Renal cortex interstitium (tissue), 15 donors: ENCODE measurements around the gene MEGF8. TPM values are rescaled to one million over a fixed set of nuclear protein-coding genes. Genes with fewer than 3 reads are reported as not detected.

Experiments
- DNase-seq, 11 donors: peaks; one replicate each; pipeline ENCODE4 v3.0.0-alpha.2; 2013; ENCODE audit warnings: low read depth in 9 of 11, low spot score in 4 of 11; ENCODE audit errors: extremely low read depth in 1 of 11
- long read RNA-seq, 16 experiments: transcript quantifications; one replicate each; lab custom pipeline, GENCODE V29; 2026
- polyA plus RNA-seq, 3 donors: library from polyadenylated mRNA; unstranded; fragments of 120-200 nt; gene quantifications; one replicate each; pipeline ENCODE4 v1.2.1, GENCODE V29; 2013; ENCODE audit not compliant: insufficient read length in 3 of 3

The MEGF8 gene, protein sequence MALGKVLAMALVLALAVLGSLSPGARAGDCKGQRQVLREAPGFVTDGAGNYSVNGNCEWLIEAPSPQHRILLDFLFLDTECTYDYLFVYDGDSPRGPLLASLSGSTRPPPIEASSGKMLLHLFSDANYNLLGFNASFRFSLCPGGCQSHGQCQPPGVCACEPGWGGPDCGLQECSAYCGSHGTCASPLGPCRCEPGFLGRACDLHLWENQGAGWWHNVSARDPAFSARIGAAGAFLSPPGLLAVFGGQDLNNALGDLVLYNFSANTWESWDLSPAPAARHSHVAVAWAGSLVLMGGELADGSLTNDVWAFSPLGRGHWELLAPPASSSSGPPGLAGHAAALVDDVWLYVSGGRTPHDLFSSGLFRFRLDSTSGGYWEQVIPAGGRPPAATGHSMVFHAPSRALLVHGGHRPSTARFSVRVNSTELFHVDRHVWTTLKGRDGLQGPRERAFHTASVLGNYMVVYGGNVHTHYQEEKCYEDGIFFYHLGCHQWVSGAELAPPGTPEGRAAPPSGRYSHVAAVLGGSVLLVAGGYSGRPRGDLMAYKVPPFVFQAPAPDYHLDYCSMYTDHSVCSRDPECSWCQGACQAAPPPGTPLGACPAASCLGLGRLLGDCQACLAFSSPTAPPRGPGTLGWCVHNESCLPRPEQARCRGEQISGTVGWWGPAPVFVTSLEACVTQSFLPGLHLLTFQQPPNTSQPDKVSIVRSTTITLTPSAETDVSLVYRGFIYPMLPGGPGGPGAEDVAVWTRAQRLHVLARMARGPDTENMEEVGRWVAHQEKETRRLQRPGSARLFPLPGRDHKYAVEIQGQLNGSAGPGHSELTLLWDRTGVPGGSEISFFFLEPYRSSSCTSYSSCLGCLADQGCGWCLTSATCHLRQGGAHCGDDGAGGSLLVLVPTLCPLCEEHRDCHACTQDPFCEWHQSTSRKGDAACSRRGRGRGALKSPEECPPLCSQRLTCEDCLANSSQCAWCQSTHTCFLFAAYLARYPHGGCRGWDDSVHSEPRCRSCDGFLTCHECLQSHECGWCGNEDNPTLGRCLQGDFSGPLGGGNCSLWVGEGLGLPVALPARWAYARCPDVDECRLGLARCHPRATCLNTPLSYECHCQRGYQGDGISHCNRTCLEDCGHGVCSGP (N-terminal part only)
- 10 to 100 TPM; 36.5 to 49.2 (median 47.5) TPM for polyA plus RNA-seq
- long read RNA-seq, donor 1 = 0 reads
- long read RNA-seq, donor 2 = 0 reads
- long read RNA-seq, donor 3 = 0 reads
- long read RNA-seq, donor 4 = 0 reads
- long read RNA-seq, donor 5, partial matches to known transcripts = 0 of 1 reads
- long read RNA-seq, donor 5, other reads (novel, unspliced or antisense) = 0 of 1 reads
- long read RNA-seq, donor 6, partial matches to known transcripts = 36 of 36 reads
- long read RNA-seq, donor 6, other reads (novel, unspliced or antisense) = 0 of 36 reads
- long read RNA-seq, donor 7, partial matches to known transcripts = 0 of 1 reads
- long read RNA-seq, donor 7, other reads (novel, unspliced or antisense) = 0 of 1 reads
- long read RNA-seq, donor 8 = 0 reads
- long read RNA-seq, donor 9 = 0 reads
- long read RNA-seq, donor 10, partial matches to known transcripts = 47 of 48 reads
- long read RNA-seq, donor 10, other reads (novel, unspliced or antisense) = 0 of 48 reads
- long read RNA-seq, donor 11 = 0 reads
- long read RNA-seq, donor 12 = 0 reads
- long read RNA-seq, donor 13, partial matches to known transcripts = 5 of 5 reads
- long read RNA-seq, donor 13, other reads (novel, unspliced or antisense) = 0 of 5 reads
- long read RNA-seq, donor 14 = 0 reads
- long read RNA-seq, donor 15 = 0 reads
- long read RNA-seq, donor 16 = 0 reads

DNA sequence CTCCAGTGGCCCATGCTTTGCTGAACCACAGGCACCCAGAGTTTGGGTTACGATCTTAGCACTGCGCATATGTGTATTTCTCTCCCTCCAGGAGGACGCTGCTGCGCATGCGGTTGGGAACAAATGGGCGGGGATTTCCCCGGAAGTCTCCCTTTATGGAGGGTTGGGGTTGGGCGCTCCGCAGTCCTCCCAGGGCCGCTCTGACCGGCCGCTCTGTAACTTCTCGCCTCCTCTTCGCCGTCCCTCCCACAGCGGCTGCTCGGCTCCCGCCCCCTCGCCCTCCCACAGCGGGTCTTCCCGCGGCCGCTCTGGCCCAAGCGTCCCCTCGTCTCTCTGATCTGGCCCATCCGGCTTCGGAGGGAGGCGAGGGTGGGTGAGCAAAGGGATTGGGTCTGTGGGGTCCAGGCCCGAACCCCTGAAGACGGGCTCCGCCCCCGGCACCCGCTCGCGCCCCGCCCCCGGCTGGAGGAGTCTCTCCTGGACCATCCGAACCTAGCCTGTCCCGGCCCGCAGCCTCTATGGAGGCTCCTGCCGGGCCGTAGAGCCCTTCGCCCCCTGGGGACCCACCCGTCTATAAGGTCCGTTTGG lies at the start of gene MEGF8:
Gene MEGF8, plus strand, starts transcription at position 328 of the 588 bp plus-strand sequence. CDS start 609 bp downstream, outside the sequence.
- peak; percentile 94 to 99 (median 98) for DNase-seq

DNA sequence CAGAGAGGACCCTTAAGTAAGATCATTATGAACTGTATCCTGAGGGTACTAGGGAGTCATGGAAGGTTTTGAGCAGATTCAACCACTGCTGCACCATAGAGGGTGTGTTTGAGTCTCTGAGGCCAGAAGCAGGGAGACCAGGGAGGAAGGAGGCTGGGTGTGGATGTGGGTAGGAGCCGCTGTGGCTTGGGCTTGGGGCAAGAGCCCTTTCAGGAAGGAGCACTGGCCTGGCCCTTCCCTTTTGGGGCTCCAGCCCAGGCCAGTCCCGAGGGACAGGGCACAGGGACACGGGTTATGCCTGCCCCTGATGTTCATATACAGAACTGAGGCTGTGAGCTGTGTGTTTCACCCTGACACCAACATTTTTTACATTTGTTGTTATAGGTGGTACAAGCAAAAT lies 49.2 kb upstream of the MEGF8 start:
- no peak for DNase-seq

DNA sequence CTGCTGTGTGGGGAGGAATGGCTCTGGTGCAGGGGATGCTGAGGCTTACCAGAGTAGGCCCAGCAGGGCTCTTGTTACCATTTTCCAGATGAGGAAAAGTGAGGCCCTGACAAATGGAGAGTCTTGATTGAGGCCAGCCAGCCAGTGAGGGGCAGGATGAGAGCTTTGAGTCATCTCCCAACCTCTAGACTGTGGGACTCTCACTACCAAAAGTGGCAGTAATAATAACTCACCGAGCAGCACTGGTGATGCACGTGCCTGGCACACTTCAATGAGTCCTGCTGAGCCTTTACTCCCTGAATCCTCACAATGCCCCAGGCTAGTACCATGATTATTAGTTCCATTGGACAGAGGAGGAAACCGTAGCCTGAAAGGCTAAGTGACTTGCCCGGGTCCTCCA lies 48.6 kb upstream of the MEGF8 start:
- DNase-seq = no peak

DNA sequence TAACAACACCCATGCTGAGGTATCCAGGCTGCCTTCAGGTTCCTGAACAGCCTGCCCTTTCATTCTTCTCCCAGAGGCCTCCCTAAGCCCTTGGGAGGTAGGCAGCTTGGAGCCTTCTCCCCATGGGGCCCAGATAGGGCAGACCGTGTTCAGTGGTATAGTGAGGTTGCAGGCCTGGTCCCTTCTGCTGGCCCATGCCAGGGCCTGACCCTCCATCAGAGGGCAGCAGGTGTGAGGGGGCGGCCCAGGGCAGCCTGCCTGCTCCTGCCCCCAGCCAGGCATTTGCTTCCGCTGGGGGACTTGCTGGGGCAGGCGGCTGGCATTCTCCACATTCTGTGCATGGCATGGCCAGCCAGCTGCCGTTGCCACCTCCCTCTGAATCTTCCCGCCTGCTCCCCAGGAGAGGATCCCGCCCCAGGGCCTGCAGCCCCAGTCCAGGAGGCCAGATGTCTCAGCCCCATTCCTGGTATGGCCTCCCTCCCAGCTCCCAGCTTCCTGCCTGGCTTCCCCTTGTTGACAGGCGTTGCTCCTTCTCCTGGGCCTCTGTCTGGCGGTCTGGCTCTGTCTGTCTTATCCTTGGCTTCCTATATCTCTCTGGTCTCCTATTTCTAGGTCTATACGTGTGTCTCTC lies 47.5 kb upstream of the MEGF8 start:
- DNase-seq = no peak

DNA sequence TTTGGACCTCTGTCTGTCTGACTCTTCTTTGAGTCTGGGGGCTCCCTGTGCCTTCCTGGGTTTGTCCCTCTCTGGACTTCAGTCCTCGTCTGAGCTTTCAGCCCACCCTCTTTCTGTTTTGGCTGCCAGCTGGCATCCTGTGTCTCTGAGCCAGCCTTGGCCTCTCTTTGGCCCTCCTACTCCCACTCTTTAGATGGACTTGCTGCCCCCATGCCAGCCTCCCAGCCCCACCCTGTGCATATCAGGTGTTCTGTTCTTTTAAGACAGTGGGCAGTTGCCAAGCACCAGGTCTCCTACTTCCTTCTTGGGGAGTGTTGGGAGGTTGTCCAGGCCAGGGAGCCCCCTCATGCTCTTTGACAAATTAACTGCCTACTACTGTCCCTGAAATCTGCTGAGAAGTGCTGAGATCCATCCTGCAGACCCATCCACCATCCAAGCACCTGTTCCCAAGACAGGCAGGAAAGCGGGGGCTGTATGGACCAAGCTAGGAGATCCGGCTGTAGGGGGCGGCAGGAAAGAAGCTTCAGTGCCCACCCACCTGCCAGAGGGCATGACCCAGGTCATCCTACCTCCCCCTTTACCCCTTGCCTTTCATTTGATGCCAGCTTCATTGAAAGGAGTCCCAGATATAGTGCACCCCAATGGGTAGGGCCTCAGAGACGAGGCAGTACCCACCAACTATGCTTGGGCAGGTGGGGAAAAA lies 46.8 kb upstream of the MEGF8 start:
- no peak for DNase-seq

DNA sequence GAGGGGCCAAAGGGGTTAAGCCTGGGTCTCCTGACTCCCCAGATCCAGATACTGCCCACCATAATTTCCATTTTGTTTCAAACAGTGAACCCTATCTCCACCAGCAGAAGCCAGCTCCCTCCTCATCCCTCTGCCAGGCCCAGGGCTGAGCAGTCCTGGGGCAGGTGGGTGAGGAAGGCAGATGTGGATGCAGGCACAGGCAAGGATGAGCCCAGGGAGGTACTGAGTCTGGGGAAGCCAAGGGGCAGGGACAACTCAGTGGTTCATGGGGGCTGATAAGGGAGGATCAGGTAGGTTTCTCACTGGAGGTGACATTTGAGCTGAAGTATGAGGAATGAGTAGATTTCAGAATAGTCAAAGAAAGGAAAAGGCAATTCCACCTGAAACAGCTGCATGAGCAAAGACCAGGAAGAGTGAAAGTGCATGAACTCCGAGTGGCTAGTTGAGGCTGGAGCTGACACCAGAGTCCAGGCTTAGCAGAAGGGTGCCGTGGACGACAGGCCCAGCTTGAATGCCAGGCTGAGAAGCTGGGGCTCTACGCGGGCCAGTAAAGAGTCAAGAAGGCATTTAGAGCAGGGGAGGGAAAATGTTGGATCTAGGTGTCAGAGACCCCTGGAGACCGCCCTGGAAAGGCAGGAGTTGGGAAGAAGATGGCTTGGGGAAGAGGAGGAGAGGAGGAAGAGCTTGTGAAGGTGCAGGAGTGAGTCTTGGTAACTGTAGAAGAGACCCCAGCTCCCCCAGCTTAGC lies 46.1 kb upstream of the MEGF8 start:
- DNase-seq = no peak

DNA sequence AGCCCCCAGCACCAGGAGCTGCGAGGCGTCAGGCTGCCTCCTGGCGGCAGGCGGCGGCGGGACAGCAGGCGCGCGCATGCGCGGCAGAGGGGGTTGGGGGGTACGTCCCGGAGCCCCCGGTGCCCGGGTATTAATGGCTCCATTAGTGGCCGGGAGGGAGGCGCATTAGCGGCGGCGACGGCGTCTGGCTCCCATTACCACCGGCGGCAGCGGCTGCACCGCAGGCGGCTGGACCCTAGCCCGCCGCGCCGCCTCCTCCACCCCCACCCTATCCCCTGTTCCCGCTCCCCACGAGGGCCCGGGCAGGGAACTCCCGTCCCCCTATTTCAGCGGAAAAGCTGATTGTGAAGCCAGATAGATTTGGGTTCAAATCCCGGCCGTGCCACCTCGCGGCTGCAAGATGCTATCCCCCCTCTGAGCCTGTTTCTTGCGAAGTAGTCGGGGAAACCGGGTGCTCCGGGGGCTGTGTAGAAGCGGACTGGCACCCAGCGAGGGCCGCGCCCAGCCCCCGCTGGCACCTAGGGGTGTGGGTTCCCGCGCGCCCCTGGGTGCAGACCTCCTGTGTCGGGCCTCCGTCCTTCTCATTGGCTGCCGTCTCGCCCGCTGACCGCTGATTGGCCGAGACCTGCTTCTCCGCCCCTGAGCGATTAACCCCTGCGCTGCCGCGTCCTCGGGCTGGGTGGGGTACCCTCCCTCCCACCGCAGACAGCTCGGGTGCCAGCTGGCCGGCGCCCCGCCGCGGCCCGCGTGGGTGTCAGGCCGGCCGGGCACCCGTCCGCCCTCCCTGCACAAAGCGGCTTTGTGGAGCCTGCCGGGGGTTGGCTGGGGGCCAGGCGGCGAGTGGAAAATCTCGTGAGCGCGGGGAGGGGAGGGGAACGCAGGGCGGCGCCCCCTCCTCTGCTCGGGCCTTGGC lies 45.3 kb upstream of the MEGF8 start:
- DNase-seq = peak in 4 of 11 donors; percentile 75 to 86 (median 80)

DNA sequence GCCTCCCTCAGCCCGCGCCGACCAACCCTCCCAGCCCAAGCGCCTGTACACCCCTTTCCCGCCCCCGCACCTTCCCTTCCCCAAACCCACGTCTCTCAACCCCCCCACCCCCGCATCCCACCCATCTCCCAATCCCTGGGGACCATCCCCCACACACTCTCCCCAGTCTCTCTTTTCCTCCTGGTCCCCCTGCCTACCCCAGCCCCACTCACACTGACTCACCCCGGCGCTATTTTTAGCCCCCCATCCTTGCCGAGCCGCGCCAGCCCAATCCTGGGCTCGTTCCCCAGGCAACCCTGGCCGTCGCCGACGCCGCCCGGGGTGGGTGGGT lies 44.7 kb upstream of the MEGF8 start:
- no peak for DNase-seq

DNA sequence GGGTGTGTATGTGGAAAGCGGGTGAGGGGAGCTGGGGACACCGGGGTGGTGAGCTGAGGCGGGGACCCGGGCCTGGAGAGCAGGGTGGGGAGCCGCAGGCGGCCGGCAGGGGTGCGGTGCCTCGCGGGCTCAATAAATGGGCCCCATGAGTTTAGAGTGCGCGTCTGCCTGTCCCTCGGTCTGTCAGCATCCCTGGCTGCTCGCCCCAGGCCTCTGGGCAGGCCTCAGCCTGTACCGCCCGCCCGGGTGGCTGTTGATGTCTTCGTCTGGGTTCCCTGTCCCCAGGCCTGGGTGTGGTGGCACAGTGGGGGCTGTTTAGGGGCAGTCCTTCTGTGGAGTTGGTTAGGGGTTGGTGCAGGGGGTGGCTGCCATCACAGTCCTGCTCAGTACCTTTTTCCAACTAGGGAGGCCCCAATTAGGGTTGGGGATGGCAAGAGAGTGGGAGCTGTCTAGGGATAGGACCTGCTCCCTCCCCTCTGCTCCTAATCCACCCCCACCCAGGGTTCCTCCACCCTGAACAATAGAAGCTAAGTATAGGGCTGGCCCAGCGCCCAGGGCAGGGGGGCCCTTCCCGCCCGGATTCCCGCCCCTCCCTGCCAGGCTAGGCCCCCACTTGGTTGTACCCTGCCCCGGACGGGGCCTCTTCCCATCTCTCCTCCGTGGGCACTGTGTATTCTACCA lies 44.1 kb upstream of the MEGF8 start:
- no peak for DNase-seq

DNA sequence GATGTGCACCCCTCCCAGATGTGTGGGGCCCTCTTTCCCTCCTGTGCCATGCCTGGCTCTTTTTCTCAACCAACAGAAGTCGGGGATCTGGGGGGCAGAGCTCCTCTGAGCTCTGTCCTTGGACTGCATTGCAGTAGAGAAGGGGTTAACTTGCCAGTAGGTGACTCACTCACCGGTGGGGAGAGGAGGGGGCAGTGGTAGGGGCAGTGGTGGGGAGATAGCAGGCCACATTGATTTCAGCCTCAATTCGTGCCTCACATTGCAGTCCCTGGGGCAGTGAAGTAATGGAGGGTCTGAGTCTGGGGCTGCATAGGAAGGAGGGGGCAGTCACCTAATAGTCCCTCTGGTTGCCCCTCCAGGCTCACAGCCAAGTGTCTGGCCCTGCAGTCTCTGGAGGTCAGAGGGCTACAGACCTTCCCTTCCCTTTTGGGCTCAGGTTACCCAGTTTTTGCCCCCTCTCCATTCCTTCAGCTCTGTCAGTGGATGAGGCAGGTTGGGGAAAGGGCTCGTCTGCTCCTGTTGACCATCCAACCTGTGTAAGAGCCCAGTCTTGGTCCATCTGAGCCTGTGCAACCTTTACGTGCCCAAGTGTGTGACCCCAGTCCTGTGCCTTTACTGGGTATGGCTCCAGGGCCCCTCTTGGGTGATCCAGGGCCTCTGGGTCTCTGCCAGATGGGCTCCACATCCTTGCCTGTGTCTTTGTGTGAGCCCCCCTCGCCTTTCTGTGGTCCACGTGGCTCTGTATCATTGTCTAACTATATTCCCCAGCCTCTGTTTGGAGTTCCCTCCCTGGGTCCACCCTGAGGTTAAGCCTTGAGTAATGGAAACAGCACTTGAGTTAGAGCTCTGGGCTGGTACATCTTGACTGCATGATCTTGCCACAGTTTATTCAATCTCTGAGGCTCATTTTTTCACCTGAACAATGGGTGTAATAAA lies 43.3 kb upstream of the MEGF8 start:
- DNase-seq = no peak

DNA sequence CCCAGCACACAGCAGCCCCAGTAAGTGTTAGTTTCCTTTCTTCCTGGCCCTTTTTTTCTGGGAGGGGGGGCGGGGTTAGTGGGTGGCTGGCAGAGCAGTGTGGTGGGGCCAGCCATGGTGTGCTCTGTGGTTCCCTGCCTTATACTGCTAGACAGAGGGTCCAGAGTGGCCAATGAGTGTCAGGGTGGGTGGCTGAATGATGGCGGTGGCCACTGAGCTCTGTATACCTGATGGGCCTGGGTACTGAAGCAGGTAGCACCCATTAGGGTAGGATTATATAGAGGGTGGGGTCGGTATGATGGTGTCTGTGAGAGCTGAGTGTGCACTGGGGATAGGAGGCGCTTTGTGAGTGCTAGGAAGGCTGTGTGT lies 42.6 kb upstream of the MEGF8 start:
- no peak for DNase-seq

DNA sequence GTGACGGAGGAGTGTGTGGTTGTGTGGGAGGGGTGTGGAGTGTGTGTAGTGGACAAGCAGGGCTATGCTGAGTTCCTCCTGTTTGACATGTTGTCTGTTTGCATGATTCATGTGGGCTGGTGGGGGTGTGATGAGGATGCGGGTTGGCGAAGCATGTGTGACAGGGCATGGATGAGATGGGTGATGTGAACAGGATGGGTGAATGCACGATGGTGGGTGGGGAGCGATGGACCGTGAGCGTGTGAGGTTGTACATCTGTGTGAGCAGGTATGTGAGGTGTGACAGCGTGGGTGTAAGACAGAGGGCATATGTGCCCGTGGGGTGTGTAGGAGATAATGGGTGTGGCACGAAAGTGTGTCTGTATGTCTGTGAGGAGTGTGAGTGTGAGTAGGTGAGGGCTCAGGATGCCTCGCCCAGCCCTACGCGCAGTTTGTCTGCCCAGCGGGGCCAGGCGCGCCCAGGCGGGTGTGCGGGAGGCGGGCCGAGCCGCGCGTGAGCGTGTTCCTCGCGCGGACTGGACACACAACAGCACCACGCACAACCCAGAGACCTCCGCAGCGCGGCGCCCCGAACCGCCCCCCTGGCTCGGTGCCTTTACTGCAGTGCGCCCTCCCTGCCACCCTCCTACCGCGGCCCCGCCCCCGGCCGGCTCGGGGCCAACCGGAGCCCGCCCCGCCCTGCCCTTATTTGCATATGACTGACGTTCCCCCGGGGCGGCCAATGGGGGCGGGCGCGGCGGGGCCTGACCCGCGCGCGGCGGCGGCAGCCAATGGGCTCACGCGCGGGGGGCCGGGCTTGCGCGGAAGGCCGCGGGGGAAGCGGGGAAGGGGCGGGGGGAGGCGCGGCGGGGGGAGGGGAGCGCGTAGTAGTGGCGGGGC lies 42.0 kb upstream of the MEGF8 start:
- DNase-seq = peak in 8 of 11 donors; percentile 80 to 95 (median 93)

DNA sequence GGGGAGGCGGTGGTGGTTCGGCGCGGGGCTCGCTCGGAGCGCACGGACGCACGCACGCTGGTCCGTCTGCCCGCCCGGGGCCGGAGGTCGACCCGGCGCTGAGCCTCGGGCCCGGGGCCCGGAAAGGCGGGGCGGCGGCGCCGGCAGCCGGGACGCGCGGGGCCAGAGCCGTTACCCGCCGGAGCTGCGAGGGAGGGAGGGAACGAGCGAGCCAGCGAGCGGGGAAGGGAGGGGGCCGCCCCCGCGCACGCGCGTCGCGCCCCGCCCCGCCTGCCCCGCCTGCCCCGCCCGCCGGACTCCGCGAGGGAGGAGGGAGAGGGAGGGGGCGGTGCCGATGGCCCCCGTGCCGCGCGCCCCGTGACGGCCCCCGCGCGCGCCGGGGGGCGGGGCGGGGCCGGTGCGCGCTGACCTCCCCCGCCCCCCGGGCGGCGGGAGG lies 41.4 kb upstream of the MEGF8 start:
- no peak for DNase-seq
